ENCODE data around the gene NR1H2. TPM values are rescaled to one million over a fixed set of nuclear protein-coding genes. Genes with fewer than 3 reads are reported as not detected.
A peak's percentile ranks its signal among the peaks of the same experiment; 100 is the strongest.
"Not testable (repeated sequence)": the region's sequence is repeated elsewhere in the genome, so short reads cannot be mapped to it uniquely, and the experiment has no call there.

NR1H2 gene
- total RNA-seq, 2 experiments from 2014 or later, result 79.7 to 86.2 TPM

DNA sequence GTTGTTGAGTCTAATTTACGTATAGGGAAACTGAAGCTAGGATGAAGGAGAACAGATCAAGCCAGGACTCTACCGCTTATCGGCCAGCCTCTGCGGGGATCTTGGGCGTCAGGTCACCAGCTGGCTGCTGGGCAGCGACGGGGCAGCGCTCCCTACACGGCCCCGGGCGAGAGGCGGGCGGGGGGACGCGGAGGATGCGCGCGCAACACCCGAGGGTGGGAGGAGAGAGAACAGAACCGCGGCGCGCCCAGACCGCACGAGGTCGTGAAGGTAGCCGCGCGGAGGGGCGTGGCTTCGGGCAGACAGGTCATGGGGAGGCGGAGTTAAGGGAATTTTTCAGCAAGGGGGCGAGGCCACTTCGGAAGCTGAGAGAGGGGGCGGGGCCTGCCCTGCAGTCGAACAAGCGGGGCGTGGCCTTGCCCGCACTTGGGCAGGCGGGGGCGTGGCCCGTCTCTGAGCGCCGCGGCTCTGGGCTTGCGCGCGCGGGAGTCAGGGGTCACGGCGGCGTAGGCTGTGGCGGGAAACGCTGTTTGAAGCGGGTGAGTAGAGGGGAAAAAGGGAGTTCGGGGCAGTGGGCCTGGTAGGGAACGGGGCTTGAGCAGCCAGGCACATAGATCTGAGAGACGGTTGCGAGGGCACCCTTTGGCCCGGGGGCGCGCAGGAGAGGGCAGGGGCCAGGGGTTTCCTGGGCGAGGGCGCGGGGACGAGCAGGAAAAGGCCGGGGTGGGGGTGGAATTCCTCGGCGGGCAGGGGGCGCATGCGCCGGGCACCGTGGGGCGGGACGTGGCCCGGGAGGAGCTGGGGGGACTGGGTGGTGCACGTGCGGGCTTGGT, 7.8 kb downstream of the NR1H2 start, which contains the start of gene POLD1:
Gene POLD1, plus strand, starts transcription at position 496 of the 833 bp plus-strand sequence. CDS start 14,505 bp downstream, outside the sequence.
- ChIA-PET CTCF (interaction anchor here (0.8 to 3.2 kb wide), 6 partner anchors 15 to 127 kb away, joined by 3 to 14 read pairs (median 4); partner anchors contain the start of genes JOSD2 and KCNC3), POLR2A (interaction anchor here (0.7 to 2.5 kb wide), 13 partner anchors 9 to 536 kb away, joined by 3 to 30 read pairs (median 5); partner anchors contain the start of genes KCNC3 and NR1H2)
- Mint-ChIP-seq H3K4me3 (peak within 1 kb of the TSS; percentile 98), H3K27me3 (no peaks in the 10 kb centered on the region), H3K27ac (peak within 1 kb of the TSS; percentile 89), H3K9me3 (no peaks in the 10 kb centered on the region), H3K36me3 (ENCODE audit: low read depth) (peaks cover 59% of the 10 kb centered on the region), H3K4me1 (peaks cover 45% of the 10 kb centered on the region)
- peak; percentile 99 for DNase-seq

DNA sequence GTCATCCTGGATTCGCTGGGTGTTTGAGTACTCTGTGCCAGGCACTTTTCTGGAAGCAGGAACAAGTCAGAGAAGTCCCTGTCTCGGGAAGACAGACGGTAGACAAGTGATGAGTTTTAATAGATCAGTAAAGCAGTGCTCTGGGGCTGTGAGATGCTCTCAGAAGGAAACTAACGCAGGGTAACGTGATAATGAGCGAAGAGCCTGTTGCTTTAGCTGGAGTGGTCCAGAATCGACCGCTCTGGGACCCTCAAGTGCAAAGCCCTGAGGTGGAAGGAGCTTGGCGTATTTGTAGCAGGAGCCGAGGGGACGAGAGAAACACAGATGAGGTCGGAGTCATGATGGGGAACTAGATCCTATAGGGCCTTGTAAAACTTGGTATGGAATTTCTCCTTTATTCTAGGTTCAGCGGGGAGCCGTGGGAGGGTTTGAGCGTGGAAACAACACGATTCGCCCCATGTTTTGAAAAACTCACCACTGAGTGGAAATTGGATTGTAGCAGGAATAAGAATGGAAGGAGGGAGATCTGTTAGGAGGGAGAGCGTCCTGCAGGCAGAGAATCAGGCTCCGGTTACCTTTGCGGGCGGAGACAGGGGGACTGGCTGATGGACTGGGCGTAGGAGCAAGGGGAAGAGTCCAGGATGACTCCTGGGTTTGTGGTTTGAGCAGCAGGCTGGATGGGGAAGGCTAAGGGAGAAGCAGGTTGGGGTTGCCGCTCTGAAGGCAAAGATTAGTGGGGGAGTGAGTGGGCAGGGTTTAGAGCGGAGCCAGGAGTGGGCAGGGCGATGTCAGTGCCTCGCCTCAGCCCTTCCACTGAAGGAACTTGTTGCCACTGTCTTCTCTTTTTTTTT, 8.7 kb downstream of the NR1H2 start:
- H3K4me3 Mint-ChIP-seq, result peak overlapping the region; percentile 98
- peak overlapping the region; percentile 89 for H3K27ac Mint-ChIP-seq
- H3K36me3 Mint-ChIP-seq (ENCODE audit: low read depth), result peaks cover 50% of the 10 kb centered on the region
- H3K9me3 Mint-ChIP-seq, result no peaks in the 10 kb centered on the region
- POLR2A ChIA-PET, result interaction anchor here (0.7 to 2.5 kb wide), 12 partner anchors 9 to 537 kb away, joined by 3 to 30 read pairs (median 5); partner anchors contain the start of genes KCNC3 and NR1H2
- DNase-seq, result no peak
- no peaks in the 10 kb centered on the region for H3K27me3 Mint-ChIP-seq
- H3K4me1 Mint-ChIP-seq, result peaks cover 38% of the 10 kb centered on the region
- CTCF ChIA-PET, result interaction anchor here (1.0 to 3.2 kb wide), 5 partner anchors 16 to 126 kb away, joined by 3 to 14 read pairs (median 4); partner anchors contain the start of genes JOSD2 and KCNC3

DNA sequence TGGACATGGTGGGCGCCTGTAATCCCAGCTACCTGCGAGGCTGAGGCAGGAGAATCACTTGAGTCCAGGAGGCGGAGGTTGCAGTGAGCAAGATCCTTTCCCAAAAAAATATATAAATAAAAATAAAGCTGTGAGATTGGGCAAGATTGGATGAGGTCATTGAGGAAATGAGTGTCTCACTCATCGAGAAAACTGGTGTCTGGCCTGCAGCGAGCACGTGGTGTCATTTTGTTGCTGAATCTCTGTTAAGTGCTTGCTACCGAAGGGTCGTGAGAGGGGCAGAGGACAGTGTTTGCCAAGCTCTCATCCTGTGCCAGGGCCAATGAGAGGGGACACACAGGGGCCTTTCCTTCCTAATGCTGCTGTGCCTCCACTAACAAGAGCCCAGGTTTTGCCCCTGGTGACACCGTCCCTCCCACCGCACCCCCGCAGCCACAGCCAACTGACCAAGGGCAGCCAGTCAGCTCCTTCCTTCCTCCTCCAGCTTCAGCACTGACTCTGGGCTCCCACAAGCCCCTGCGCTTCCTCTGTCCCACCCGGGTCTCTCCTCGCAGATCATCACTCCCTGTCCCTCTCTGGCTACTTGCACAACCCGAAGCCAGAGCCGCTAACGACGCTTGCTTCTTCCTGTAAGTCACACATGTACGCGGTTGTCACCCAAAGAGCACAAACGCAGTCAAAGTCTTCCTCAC, 11.1 kb downstream of the NR1H2 start:
- Mint-ChIP-seq H3K27ac (no peak overlapping the region), H3K36me3 (ENCODE audit: low read depth) (peaks cover 55% of the 10 kb centered on the region), H3K27me3 (no peaks in the 10 kb centered on the region), H3K4me1 (peaks cover 35% of the 10 kb centered on the region), H3K4me3 (peak overlapping the region; percentile 14), H3K9me3 (no peaks in the 10 kb centered on the region)
- ChIA-PET POLR2A (interaction anchor here (1.5 kb wide), 1 partner anchor 11 kb away, joined by 5 read pairs; the partner anchor contains the start of gene NR1H2), CTCF (interaction anchor here (1.3 kb wide), 1 partner anchor 124 kb away, joined by 3 read pairs; the partner anchor contains the start of gene JOSD2)
- DNase-seq, result no peak

DNA sequence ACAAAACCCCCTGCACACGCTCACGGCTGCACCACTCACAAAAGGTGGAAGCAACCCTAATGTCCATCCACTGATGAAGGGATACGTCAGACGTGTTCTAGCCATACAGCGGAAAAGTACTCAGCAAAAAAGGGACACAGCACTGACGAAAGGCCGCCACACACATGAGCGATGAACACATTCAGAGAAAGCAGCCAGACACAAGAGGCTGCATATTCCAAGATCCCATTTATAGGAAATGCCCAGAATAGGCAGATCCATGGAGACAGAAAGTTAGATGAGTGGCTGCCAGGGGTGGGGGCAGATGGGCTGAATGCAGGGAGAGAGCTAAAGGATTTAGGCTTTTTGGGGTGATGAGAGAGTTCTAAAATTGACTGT, 11.6 kb downstream of the NR1H2 start:
- no peaks in the 10 kb centered on the region for H3K27me3 Mint-ChIP-seq
- peak overlapping the region; percentile 14 for H3K4me3 Mint-ChIP-seq
- no peak for DNase-seq
- ChIA-PET POLR2A (interaction anchor here (0.9 to 1.3 kb wide), 2 partner anchors 11 to 31 kb away, joined by 3 to 4 read pairs; partner anchors contain the start of gene NR1H2), CTCF (interaction anchor here (1.3 kb wide), 1 partner anchor 123 kb away, joined by 3 read pairs; the partner anchor contains the start of gene JOSD2)
- H3K4me1 Mint-ChIP-seq, result peaks cover 35% of the 10 kb centered on the region
- peaks cover 60% of the 10 kb centered on the region for H3K36me3 Mint-ChIP-seq (ENCODE audit: low read depth)
- no peak overlapping the region for H3K27ac Mint-ChIP-seq
- H3K9me3 Mint-ChIP-seq, result no peaks in the 10 kb centered on the region

DNA sequence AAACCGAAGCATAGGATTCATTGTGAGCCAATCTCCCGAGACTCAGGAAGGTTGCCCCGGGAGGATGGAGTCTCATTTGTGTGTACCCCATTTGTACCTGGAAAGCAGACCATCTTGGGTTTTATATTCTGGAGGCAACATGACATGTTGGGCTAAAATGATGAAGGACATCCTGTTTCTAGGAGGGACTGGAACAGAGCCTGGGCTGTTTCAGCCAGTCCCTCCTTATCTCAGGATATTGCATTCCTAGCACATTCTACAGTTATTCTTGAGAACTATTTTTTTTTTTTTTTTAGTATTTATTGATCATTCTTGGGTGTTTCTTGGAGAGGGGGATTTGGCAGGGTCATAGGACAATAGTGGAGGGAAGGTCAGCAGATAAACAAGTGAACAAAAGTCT, 14.0 kb downstream of the NR1H2 start:
- CTCF ChIA-PET, H3K27ac Mint-ChIP-seq, H3K4me3 Mint-ChIP-seq, POLR2A ChIA-PET, H3K27me3 Mint-ChIP-seq, H3K9me3 Mint-ChIP-seq, DNase-seq: not testable (repeated sequence)
- Mint-ChIP-seq H3K4me1 (peaks cover 14% of the 10 kb centered on the region), H3K36me3 (ENCODE audit: low read depth) (peaks cover 62% of the 10 kb centered on the region)

DNA sequence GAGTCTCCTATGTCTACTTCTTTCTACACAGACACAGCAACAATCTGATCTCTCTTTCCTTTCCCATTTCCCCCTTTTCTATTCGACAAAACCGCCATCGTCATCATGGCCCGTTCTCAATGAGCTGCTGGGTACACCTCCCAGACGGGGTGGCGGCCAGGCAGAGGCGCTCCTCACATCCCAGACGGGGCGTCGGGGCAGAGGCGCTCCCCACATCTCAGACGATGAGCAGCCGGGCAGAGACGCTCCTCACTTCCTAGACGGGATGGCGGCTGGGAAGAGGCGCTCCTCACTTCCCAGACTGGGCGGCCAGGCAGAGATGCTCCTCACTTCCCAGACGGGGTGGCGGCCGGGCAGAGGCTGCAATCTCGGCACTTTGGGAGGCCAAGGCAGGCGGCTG, 14.7 kb downstream of the NR1H2 start:
- CTCF ChIA-PET, H3K4me3 Mint-ChIP-seq, H3K9me3 Mint-ChIP-seq, H3K27me3 Mint-ChIP-seq, DNase-seq, H3K27ac Mint-ChIP-seq, POLR2A ChIA-PET: not testable (repeated sequence)
- H3K4me1 Mint-ChIP-seq, result peaks cover 11% of the 10 kb centered on the region
- peaks cover 63% of the 10 kb centered on the region for H3K36me3 Mint-ChIP-seq (ENCODE audit: low read depth)

DNA sequence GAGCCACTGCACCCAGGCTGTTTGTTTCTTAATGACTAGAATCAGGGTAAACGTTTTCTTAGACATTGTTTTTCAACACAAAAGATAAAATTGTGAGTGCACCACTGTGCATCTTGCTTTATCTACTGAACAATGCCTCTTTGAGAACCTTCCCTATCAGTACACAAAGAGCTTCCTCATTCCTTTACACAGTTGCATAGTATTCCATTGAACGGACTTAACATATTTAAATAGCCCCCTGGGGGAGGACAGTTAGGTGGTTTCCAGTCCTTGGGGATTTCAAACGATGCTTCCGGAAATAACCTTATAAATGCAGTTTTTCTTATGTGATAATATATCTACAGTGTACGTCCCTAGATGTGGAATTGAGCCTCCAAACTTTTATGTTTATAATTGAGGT, 16.5 kb downstream of the NR1H2 start:
- Mint-ChIP-seq H3K4me3 (no peak overlapping the region), H3K4me1 (peaks cover 5% of the 10 kb centered on the region), H3K27me3 (no peaks in the 10 kb centered on the region), H3K36me3 (ENCODE audit: low read depth) (peaks cover 56% of the 10 kb centered on the region), H3K9me3 (no peaks in the 10 kb centered on the region), H3K27ac (no peak overlapping the region)
- ChIA-PET POLR2A (no interaction called here), CTCF (no interaction called here)
- no peak for DNase-seq

DNA sequence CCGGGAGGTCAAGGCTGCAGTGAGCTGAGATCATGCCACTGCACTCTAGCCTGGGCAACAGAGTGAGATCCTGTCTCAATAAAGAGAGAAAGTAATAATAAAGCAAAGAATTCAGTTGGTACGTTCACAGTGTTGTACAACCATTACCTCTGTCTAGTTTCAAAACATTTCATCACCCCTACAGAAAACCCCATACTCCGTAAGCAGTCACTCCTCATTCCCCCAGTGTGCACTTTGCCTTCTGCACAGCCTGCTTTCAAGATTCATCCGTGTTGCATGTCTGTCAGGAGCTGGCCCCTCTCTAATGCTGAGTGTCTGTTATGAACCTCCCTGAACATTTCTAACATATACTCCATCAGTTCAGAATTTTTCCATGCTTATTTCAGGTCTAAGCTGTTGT, 17.3 kb downstream of the NR1H2 start:
- no peaks in the 10 kb centered on the region for H3K9me3 Mint-ChIP-seq
- DNase-seq, result no peak
- POLR2A ChIA-PET, result interaction anchor here (1.0 kb wide), 1 partner anchor 9 kb away, joined by 5 read pairs; the partner anchor contains the start of gene POLD1
- no peaks in the 10 kb centered on the region for H3K27me3 Mint-ChIP-seq
- H3K4me3 Mint-ChIP-seq, result no peak overlapping the region
- CTCF ChIA-PET, result no interaction called here
- peaks cover 51% of the 10 kb centered on the region for H3K36me3 Mint-ChIP-seq (ENCODE audit: low read depth)
- no peak overlapping the region for H3K27ac Mint-ChIP-seq
- peaks cover 1% of the 10 kb centered on the region for H3K4me1 Mint-ChIP-seq

DNA sequence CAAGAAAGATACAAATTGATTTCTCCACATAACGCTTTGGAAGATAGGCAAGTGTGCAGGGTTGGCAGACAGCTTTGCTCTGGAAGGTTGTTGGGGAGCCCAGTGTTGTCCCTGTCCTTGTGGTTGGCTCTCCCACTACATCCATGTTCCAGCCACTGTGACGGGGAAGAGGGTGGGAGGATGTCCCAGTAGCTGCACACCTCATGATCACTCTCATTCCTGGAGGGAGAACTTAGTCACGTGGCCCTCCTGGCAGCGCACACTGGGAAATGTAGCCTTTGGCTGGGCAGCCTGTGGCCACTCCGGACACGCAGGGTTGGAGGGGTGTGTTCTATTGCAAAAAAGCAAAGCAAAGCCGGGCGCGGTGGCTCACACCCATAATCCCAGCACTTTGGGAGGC, 17.8 kb downstream of the NR1H2 start:
- no peak for DNase-seq
- Mint-ChIP-seq H3K36me3 (ENCODE audit: low read depth) (peaks cover 52% of the 10 kb centered on the region), H3K4me1 (peaks cover 1% of the 10 kb centered on the region), H3K9me3 (no peaks in the 10 kb centered on the region), H3K4me3 (no peak overlapping the region), H3K27me3 (no peaks in the 10 kb centered on the region), H3K27ac (no peak overlapping the region)
- POLR2A ChIA-PET, result interaction anchor here (1.0 kb wide), 1 partner anchor 9 kb away, joined by 5 read pairs; the partner anchor contains the start of gene POLD1
- CTCF ChIA-PET, result no interaction called here

DNA sequence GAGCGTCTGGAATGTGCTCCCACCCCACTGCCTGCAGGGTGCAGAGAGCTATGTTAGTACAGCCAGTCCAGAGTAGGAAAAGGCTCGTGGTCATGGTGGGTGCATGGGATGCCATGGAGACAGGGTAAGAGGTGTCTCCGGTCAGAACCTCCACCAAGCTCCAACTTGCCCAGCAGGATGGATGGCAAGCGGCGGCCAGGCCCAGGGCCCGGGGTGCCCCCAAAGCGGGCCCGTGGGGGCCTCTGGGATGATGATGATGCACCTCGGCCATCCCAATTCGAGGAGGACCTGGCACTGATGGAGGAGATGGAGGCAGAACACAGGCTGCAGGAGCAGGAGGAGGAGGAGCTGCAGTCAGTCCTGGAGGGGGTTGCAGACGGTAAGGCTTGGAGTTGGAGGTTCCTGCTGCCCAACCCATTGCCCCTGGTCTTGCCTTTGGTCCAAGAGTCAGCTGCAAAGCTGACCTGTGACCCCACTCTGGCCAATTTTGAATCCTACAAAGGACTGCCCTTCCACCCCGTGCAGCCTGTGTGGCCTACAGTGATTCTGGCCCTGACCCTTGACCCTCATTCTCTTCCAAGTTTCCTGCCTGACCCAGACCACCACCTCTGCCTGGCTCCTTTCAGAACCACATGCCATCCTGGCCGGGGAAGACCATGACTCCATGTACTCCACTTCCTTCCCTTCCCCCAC, 22.6 kb downstream of the NR1H2 start:
- ChIA-PET POLR2A (no interaction called here), CTCF (interaction anchor here (0.9 kb wide), 1 partner anchor 28 kb away, joined by 4 read pairs; no protein-coding TSS in a partner anchor)
- Mint-ChIP-seq H3K4me3 (no peak overlapping the region), H3K36me3 (ENCODE audit: low read depth) (peaks cover 31% of the 10 kb centered on the region), H3K27ac (no peak overlapping the region), H3K4me1 (peaks cover 1% of the 10 kb centered on the region), H3K27me3 (no peaks in the 10 kb centered on the region), H3K9me3 (no peaks in the 10 kb centered on the region)
- DNase-seq, result no peak

DNA sequence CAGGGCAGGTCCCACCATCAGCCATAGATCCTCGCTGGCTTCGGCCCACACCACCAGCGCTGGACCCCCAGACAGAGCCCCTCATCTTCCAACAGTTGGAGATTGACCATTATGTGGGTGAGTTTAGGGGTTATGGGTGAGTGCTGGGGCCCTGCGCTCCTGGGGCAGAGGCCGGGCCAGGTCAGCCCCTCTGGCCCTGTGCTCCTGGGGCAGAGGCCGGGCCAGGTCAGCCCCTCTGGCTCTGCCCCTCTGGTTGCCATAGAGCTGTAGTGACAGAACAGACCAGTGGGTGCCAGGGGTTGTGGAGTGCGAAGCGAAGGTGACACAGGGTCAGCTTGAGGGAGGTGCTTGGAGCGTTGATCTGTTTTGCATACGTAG, 23.1 kb downstream of the NR1H2 start:
- no peak for DNase-seq
- H3K4me3 Mint-ChIP-seq, result no peak overlapping the region
- CTCF ChIA-PET, result no interaction called here
- H3K36me3 Mint-ChIP-seq (ENCODE audit: low read depth), result peaks cover 30% of the 10 kb centered on the region
- no peak overlapping the region for H3K27ac Mint-ChIP-seq
- H3K9me3 Mint-ChIP-seq, result no peaks in the 10 kb centered on the region
- H3K27me3 Mint-ChIP-seq, result no peaks in the 10 kb centered on the region
- POLR2A ChIA-PET, result no interaction called here
- peaks cover 1% of the 10 kb centered on the region for H3K4me1 Mint-ChIP-seq

All from activated CD4-positive, alpha-beta memory T cell treated with anti-CD3 and anti-CD28 coated beads, Interleukin-2, amount 10 ng/mL, durations not matched to agents 7 days and 5 days (primary cell).